IMR-90 (cell line): Measurements from ENCODE around the gene CCNT2. TPM values are rescaled to one million over a fixed set of nuclear protein-coding genes. Genes with fewer than 3 reads are reported as not detected.
"Not testable (repeated sequence)": the region's sequence is repeated elsewhere in the genome, so short reads cannot be mapped to it uniquely, and the experiment has no call there.

Source experiments
- ATAC-seq: fragments of 200-7000 bp; cut with Tn5 transposase; 2 replicates; pipeline ENCODE4 v1.9.1; 2020; ENCODE audit warnings: low read depth, mild to moderate bottlenecking, moderate library complexity
- BruUV-seq: library from RNA; stranded (reverse); fragments of 400-500 nt; replicated peaks from 2 replicates; lab custom pipeline; 2021; lab: Mats Ljungman, UMichigan
- CTCF ChIA-PET: fragments of 300-600 bp; formaldehyde crosslinking; extraction: SDS; loops from one replicate; lab custom pipeline; 2021; ENCODE audit warnings: antibody characterized with exemption; lab: Yijun Ruan, JAX
- POLR2A ChIA-PET: fragments of 300-600 bp; sonication (Branson Sonifier 250); formaldehyde crosslinking; loops from one replicate; lab custom pipeline; 2022; ENCODE audit warnings: antibody characterized with exemption; ENCODE audit not compliant: unreplicated experiment; lab: Charles Lee
- DNase-seq: peaks from one replicate; pipeline ENCODE4 v3.0.0; 2013
- H2AFZ ChIP-seq: replicated peaks from 2 replicates; pipeline ENCODE3; 2013; ENCODE audit warnings: low read length, mild to moderate bottlenecking; ENCODE audit not compliant: poor library complexity
- H2AK5ac ChIP-seq: 2 replicates; pipeline ENCODE4 v1.6.1; 2013; ENCODE audit warnings: low read depth, low read length, inconsistent platforms
- H2AK9ac ChIP-seq: replicated peaks from 2 replicates; pipeline ENCODE3; 2013; ENCODE audit warnings: mild to moderate bottlenecking, low read depth, low read length, moderate library complexity; ENCODE audit not compliant: poor library complexity
- H2BK120ac ChIP-seq: 2 replicates; pipeline ENCODE4 v1.6.1; 2013; ENCODE audit warnings: low read depth, low read length, inconsistent platforms
- H2BK15ac ChIP-seq: 3 replicates; pipeline ENCODE4 v1.6.1; 2013; ENCODE audit warnings: low read depth, low read length, inconsistent platforms
- H2BK20ac ChIP-seq: 2 replicates; pipeline ENCODE4 v1.6.1; 2013; ENCODE audit warnings: low read depth, mild to moderate bottlenecking, inconsistent platforms, low read length, moderate library complexity
- H2BK5ac ChIP-seq: 2 replicates; pipeline ENCODE4 v1.6.1; 2013; ENCODE audit warnings: mild to moderate bottlenecking, low read depth, low read length, inconsistent platforms; ENCODE audit not compliant: poor library complexity, severe bottlenecking
- H3K14ac ChIP-seq: replicated peaks from 2 replicates; pipeline ENCODE4 v1.6.1; 2013; ENCODE audit warnings: low read depth, low read length, inconsistent platforms
- H3K18ac ChIP-seq: 2 replicates; pipeline ENCODE4 v1.6.1; 2013; ENCODE audit warnings: low read depth, low read length, control low read depth
- H3K23ac ChIP-seq: 2 replicates; pipeline ENCODE4 v1.6.1; 2013; ENCODE audit warnings: low read depth, low read length, inconsistent platforms
- H3K27ac ChIP-seq: 2 replicates; pipeline ENCODE4 v1.5.1; 2013; ENCODE audit warnings: mild to moderate bottlenecking, control low read depth, low read length; ENCODE audit not compliant: insufficient read depth
- H3K27me3 ChIP-seq: 2 replicates; pipeline ENCODE4 v1.6.1; 2013; ENCODE audit warnings: low read length; ENCODE audit not compliant: control insufficient read depth, insufficient read depth
- H3K36me3 ChIP-seq: 2 replicates; pipeline ENCODE4 v1.6.1; 2013; ENCODE audit warnings: low read length, mixed read lengths; ENCODE audit not compliant: control insufficient read depth, insufficient read depth
- H3K4ac ChIP-seq: 2 replicates; pipeline ENCODE4 v1.6.1; 2013; ENCODE audit warnings: low read depth, low read length, inconsistent platforms
- H3K4me1 ChIP-seq: 2 replicates; pipeline ENCODE4 v1.6.1; 2013; ENCODE audit warnings: low read length, mixed read lengths; ENCODE audit not compliant: control insufficient read depth, insufficient read depth
- H3K4me2 ChIP-seq: 2 replicates; pipeline ENCODE4 v1.6.1; 2013; ENCODE audit warnings: low read depth, mild to moderate bottlenecking, control low read depth, low read length, moderate library complexity
- H3K4me3 ChIP-seq: 2 replicates; pipeline ENCODE4 v1.5.1; 2013; ENCODE audit warnings: low read depth, mild to moderate bottlenecking, control low read depth, low read length, moderate library complexity; ENCODE audit not compliant: insufficient read depth
- H3K56ac ChIP-seq: 2 replicates; pipeline ENCODE4 v1.6.1; 2013; ENCODE audit warnings: low read length, inconsistent platforms; ENCODE audit not compliant: insufficient read depth; ENCODE audit errors: extremely low read depth
- H3K79me1 ChIP-seq, 2 experiments: 2 replicates each; pipeline ENCODE4 v1.6.1; 2013; ENCODE audit warnings: low read length in 2 of 2, inconsistent platforms in 1 of 2, low read depth in 1 of 2
- H3K9ac ChIP-seq: 2 replicates; pipeline ENCODE4 v1.6.1; 2013; ENCODE audit warnings: low read depth, low read length, control low read depth
- H3K9me1 ChIP-seq: 2 replicates; pipeline ENCODE4 v1.6.1; 2013; ENCODE audit warnings: low read length, inconsistent platforms; ENCODE audit not compliant: insufficient read depth
- H3K9me3 ChIP-seq: 2 replicates; pipeline ENCODE4 v1.6.1; 2013; ENCODE audit warnings: low read length; ENCODE audit not compliant: control insufficient read depth, insufficient read depth
- H4K20me1 ChIP-seq: 2 replicates; pipeline ENCODE4 v1.6.1; 2013; ENCODE audit warnings: low read length, inconsistent platforms; ENCODE audit not compliant: insufficient read depth
- H4K5ac ChIP-seq: 2 replicates; pipeline ENCODE4 v1.6.1; 2013; ENCODE audit warnings: mild to moderate bottlenecking, low read depth, low read length, control low read depth
- H4K8ac ChIP-seq, 2 experiments: 2 replicates each; pipeline ENCODE4 v1.6.1; 2013; ENCODE audit warnings: low read depth in 2 of 2, low read length in 2 of 2, control low read depth in 1 of 2, inconsistent platforms in 1 of 2
- H4K91ac ChIP-seq: 2 replicates; pipeline ENCODE4 v1.6.1; 2013; ENCODE audit warnings: low read depth, low read length, inconsistent platforms; ENCODE audit not compliant: insufficient read depth
- WGBS, 2 experiments: methylation state at CpG; one replicate each; pipeline versions ENCODE4 v1.1.5 to v1.1.7; 2013; ENCODE audit warnings: missing lambda C conversion rate in 2 of 2; ENCODE audit not compliant: insufficient read length in 1 of 2; ENCODE audit errors: extremely low coverage in 2 of 2; 5-methylcytosine and 5-hydroxymethylcytosine counted together
- dilution Hi-C: fragments of 300-500 bp; cut with HindIII; formaldehyde crosslinking; loops from one replicate; pipeline ENCODE4 v1.14.3; 2018; ENCODE audit warnings: low sequenced_read_pairs; ENCODE audit not compliant: unreplicated experiment
- in situ Hi-C: fragments of 300-500 bp; cut with MboI; formaldehyde crosslinking; loops from 3 replicates; pipeline ENCODE4 v1.14.3; 2019; ENCODE audit warnings: low sequenced_read_pairs, inconsistent platforms, mixed read lengths
- intact Hi-C: fragments of 100-400 bp; cut with micrococcal nuclease; formaldehyde crosslinking; loops from 2 replicates; pipeline ENCODE4 v1.10.0; 2022
- polyA plus RNA-seq, 3 experiments: library from polyadenylated mRNA; depleted of rRNA; stranded (reverse); fragments of >200 nt; gene quantifications; 2 replicates each; pipeline ENCODE4 v1.2.3, GENCODE V29; 2012; ENCODE audit warnings: low replicate concordance in 1 of 3
- total RNA-seq: library from RNA; depleted of rRNA; stranded (reverse); fragments of >200 nt; gene quantifications from 2 replicates; pipeline ENCODE4 v1.2.3, GENCODE V29; 2012

The CCNT2 gene
- total and polyA plus RNA-seq, 2 of the 4 experiments (the other 2 are of a cell fraction) = 8.8 to 44.6 TPM

DNA sequence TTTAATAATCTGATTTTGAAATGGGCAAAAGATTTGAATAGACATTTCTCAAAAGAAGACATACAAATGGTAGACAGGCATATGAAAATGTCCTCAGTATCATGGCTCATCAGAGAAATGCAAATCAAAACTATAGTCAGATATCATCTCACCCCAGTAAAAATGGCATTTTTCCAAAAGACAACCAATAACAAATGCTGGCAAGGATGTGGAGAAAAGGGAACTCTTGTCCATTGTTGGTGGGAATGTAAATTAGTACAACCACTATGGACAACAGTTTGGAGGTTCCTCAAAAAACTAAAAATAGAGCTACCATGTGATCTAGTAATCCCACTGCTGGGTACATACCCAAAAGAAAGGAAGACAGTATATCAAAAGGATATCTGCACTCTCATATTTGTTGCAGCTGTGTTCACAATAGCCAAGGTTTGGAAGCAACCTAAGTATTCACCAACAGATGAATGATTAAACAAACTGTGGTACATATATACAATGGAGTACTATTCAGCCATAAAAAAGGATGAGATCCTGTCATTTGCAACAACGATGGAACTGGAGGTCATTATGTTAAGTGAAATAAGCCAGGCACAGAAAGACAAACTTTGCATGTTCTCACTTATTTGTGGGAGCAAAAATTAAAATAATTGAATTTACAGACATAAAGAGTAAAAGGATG lies 11.0 kb upstream of the CCNT2 start:
- not testable (repeated sequence) for H3K9ac ChIP-seq

More for the DNA sequence above, 11.0 kb upstream of the CCNT2 start:
- H2BK20ac ChIP-seq, H3K79me1 ChIP-seq, H2BK15ac ChIP-seq, BruUV-seq, H3K4me3 ChIP-seq, ATAC-seq, H3K4me2 ChIP-seq, H3K9me1 ChIP-seq, H4K8ac ChIP-seq, H2BK5ac ChIP-seq, H3K56ac ChIP-seq, H3K9me3 ChIP-seq, H4K20me1 ChIP-seq, H4K5ac ChIP-seq, CTCF ChIA-PET, H3K27me3 ChIP-seq, H4K91ac ChIP-seq, H2AFZ ChIP-seq, H3K18ac ChIP-seq, DNase-seq, H3K4me1 ChIP-seq, intact Hi-C loops, H3K14ac ChIP-seq, H3K27ac ChIP-seq, dilution Hi-C loops, POLR2A ChIA-PET, H2AK5ac ChIP-seq, H3K23ac ChIP-seq, H2BK120ac ChIP-seq, H3K36me3 ChIP-seq, H3K4ac ChIP-seq, H2AK9ac ChIP-seq: not testable (repeated sequence)
- in situ Hi-C loops = loop anchor here (25.0 kb wide), 1 partner anchor 1020 kb away; no protein-coding TSS in a partner anchor
- 0% methylated on average over 1 of the region's 1 CpG; no CpG with 5 or more reads in 1 of the 2 experiments for WGBS, 2 experiments
